ENCODE measurements around the gene KCNIP3.

KCNIP3 gene

DNA sequence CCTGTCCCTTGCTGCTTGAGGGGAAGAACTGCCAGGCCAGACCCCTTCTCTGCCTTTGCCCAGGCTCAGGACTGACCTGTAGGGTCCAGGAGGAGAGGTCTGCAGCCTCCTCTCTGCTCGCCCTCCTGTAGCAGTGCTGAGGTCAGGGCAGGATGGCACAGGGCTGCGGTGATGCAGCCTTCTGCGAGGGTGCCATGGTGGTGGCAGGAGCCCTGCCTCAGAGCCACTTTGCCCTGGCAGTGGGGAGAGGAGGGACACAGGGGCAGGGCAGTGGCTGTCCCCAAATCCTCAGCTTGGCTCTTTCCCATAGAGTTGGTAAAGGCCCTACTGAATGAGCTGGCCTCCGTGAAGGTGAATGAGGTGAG lies 22.0 kb upstream of the KCNIP3 start:
- DNase-seq, result no peak

DNA sequence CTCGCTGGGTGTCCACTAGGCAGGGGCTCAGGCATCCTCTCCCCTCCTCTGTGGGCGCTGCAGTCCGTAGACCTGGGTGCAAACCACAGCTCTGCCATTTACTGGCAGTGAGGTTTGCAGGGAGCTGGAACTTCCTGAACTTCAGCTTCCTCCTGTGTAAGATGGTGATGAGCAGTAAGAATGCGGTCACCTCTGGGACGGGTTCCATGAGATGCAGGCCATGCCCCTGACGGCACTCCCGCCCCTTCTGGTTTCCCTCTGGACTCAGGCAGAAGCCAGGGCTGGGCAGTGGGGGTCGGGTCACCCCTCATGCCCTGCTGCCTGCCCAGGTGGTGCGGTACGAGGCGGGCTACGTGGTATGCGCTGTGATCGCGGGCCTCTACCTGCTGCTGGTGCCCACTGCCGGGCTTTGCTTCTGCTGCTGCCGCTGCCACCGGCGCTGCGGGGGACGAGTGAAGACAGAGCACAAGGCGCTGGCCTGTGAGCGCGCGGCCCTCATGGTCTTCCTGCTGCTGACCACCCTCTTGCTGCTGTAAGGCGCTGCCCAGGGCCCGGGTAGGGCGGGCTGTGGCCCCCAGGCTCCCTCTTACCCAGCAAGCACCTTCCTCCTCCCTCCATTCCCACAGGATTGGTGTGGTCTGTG lies 21.4 kb upstream of the KCNIP3 start:
- DNase-seq, result no peak

DNA sequence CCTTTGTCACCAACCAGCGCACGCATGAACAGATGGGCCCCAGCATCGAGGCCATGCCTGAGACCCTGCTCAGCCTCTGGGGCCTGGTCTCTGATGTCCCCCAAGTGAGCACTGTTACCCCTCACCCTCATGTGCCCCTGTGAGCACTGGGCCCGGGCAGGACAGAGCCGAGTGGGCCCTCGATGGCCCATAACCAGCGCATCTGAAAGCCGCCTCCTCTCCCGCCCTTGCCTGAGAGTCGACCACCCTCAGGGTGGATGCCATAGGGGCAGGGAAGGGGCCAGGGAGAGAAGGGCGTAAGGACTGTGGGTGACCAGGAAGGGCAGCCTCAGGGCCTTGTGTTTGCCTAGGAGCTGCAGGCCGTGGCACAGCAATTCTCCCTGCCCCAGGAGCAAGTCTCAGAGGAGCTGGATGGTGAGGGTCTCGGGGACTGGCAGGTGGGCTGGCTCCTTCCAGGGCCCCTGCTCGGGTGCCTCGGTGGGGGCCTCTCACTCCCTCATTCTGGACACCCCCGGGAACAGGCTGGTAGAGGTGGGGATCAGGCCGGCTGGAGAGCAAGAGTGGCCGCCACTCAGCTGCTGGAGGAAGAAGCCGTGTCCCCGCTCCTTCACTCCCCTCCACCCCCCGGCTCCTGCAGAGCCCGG lies 20.8 kb upstream of the KCNIP3 start:
- DNase-seq, result no peak

DNA sequence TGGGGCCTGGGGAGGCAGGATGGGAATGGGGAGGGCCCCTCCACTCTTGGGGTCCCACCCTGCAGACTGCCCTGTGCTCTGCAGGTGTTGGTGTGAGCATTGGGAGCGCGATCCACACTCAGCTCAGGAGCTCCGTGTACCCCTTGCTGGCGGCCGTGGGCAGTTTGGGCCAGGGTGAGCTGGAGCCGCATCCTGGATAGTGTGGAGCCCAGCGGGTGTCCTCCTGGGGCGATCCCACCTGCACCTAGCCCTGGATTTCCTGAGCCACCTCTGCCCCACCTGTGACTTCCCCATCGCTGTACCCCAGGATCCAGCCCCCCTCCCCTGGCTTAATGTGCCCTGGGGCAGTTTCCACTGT lies 20.3 kb upstream of the KCNIP3 start:
- no peak for DNase-seq

DNA sequence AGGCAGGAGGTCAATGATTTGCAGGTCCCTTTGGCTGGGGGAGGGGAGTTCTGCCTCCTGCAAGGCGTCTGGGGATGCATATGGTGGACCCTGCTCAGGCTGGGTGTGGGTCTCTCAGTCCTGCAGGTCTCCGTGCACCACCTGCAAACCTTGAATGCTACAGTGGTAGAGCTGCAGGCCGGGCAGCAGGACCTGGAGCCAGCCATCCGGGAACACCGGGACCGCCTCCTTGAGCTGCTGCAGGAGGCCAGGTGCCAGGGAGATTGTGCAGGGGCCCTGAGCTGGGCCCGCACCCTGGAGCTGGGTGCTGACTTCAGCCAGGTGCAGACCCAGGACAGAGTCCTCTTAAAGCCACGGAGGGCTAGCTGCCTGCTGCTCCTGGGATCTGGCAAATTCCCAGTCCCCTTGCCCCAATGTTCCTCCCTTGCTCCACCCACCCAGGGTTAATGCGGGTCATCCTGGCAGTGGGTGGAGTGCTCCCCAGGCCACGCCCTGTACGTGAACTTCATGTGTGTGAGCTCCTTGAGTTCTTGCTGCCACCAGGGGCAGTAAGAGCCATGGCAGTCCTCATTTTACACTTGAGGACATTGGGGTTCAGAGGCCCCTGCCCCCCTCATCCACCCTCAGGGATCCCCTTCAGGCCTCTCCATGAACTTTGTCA lies 19.8 kb upstream of the KCNIP3 start:
- DNase-seq, result no peak

DNA sequence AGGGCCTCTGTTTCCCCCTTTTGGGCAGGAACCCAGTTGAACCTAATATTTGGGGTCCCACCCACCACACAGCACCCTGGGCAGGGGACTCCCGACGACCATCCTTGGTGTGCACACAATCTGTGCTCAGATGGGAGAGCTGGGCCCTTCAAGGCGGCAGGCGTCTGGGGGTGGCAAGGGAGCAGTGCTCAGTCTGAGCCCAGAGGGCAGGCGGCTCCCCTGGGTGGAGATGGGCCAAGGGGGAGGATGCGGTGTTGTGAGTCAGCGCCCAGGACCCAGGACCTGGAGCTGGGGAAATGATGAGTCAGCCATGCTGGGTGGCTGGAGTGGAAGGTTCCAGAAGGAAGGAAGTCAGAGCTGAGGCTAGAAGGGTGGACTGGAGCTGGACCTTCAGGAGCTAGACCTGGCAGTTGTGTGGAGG lies 19.1 kb upstream of the KCNIP3 start:
- DNase-seq, result no peak

DNA sequence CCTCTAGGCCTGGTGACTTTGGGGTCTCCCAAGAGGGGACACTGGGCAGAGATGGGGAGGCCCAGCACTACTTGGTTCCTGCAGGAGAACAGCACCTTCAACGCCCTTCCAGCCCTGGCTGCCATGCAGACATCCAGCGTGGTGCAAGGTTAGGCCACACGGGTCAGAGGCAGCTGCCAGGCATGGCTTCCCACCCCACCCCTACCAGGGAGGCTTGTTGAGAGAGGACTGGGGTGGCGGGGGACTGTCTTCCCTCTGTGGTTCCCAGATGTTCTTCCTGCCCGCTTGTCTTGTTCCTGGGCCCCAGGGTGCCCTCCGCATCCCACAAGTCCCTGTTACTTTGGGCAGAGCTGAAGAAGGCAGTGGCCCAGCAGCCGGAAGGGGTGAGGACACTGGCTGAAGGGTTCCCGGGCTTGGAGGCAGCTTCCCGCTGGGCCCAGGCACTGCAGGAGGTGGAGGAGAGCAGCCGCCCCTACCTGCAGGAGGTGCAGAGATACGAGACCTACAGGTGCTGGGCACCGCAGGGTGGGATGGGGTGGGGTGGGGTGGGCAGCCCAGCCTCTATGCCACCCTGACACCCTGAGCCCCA lies 18.4 kb upstream of the KCNIP3 start:
- no peak for DNase-seq

DNA sequence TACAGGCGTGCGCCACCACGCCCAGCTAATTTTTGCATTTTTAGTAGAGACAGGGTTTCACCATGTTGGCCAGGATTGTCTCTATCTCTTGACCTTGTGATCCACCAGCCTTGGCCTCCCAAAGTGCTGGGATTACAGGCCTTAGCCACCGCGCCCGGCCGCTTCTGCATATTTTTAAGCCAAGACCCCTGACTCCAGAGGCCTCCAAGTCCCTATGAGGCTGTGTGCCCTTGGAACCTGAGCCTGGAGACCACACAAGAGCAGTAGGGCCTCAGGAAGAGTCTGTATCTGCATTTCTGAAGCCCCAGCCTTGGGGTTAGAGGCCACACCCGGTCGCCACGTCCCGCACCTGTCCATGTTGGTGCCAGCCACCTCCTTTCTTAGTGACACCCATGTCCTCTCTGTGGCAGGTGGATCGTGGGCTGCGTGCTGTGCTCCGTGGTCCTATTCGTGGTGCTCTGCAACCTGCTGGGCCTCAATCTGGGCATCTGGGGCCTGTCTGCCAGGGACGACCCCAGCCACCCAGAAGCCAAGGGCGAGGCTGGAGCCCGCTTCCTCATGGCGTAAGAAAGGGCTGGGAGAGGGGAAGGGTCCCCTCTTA lies 17.6 kb upstream of the KCNIP3 start:
- DNase-seq, result no peak

DNA sequence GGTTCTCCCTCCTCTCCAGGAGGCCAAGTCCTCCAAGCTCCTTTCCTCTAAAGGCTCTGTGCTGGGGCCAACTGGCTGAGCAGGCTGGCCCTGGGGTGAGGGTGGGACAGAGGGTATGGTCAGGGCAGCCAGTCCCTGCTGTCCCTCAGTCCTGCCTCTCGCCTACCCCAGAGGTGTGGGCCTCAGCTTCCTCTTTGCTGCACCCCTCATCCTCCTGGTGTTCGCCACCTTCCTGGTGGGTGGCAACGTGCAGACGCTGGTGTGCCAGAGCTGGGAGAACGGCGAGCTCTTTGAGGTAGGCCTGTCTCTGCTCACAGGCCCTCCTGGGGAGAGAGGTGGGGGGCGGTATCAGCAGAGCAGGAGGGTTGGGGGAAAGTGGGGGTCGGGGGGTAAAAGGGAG lies 16.1 kb upstream of the KCNIP3 start:
- no peak for DNase-seq

DNA sequence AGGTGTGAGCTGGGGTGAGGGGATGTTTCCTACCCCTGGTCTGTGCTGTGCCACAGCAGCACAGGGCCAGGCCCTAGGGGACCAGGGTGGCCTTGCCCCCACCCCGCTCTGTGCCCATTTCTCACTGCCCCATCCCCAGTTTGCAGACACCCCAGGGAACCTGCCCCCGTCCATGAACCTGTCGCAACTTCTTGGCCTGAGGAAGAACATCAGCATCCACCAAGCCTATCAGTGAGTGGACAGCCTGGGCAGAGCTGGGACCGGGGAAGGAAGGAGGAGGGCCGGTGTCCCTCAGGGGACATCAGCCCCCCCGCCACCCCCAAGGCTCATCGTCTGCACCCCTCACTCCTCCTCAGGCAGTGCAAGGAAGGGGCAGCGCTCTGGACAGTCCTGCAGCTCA lies 15.4 kb upstream of the KCNIP3 start:
- DNase-seq, result no peak

DNA sequence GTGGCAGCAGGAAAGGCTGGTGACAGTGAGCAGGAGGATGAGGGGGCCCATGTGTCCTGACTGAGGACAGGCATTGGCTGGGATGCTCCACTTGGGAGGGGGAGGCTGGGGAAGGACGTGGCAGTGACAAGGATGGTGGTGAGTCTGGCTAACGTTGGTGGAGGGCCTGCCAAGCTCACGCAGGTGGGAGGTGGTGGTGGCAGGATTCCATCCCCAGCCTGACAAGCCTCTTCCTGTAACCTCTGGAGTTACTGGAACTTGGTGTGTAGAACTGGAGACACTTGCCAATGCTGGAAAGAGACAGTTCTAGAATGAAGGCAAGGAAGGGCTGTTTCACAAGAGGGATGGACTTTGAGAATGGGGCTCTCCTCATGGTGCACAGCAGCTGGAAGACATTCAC lies 14.7 kb upstream of the KCNIP3 start:
- no peak for DNase-seq

DNA sequence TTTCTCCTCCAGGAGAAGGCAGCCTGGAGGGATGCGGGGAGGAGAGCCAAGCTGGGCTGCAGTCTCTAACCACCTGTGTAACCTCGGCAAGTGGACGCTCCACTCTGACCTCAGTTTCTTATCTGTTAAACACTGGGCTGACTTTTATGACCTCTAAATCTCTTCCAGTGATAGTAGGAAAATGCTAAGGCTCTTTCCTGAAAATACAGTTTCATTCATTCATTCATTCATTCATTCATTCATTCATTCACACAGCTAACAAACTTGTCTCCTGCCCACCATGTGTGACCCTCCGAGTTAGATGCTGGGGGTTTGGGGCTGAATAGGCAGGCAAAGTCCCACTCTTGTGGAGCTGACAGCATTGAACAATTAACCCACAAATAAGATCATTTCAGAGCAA lies 13.6 kb upstream of the KCNIP3 start:
- no peak for DNase-seq

DNA sequence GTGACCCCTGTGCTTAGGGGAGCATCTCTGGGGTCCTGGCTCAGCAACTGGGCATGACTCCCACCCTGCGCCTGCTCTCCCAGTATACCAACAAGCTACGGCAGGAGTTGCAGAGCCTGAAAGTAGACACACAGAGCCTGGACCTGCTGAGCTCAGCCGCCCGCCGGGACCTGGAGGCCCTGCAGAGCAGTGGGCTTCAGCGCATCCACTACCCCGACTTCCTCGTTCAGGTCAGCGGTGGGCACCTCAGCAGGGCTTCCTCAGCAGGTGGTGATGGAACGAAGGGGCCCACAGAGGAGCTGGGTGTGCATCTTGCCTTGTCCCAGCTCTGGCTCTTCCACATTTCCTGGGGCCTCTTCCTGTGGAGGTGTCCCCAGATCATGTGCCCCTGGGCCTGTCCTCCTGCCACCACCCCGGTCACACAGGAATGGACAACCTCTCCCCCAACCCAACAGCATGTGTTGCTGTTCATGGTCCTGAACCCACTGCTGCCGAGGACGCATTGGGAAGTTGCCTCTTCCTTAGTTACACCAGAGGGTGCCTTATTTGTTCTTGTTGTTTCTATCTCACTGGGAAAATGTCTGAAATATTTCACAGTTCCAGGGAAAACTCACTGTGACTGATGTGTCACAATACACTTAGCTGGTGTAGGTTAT lies 12.1 kb upstream of the KCNIP3 start:
- no peak for DNase-seq

DNA sequence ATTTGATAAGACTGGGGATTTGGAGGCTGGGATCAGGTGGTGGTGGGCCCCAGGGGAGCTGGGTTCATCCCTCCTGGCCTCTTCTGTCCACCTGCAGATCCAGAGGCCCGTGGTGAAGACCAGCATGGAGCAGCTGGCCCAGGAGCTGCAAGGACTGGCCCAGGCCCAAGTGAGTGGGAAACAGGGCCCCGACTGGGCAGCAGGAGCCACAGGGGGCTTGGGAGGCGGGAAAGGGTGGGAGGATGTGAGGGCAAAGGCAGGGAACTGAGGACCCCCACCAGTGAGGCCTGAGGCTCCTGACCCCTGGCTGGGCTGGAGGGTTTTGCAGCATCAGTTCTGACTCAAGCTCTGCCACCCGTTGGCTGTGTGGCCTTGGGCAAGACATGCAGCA lies 11.6 kb upstream of the KCNIP3 start:
- no peak for DNase-seq

DNA sequence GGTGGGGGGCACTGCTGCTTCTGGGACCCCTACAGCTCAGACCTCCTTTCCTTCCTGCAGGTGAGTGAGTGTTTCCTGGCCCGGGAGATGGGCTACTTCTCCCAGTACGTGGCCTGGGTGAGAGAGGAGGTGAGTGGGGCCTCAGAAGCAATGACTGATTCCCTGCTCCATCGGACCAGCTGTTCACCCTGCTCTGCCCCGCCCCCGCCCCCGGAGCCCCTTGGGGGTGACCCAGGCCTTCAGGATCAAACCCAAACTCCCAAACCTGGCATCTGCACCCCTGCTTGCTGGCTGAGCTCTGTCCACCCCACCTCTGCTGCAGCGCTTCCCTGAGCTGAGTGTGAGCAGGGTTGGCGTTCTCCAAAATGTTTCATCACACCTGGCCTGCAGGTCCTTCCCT lies 9.8 kb upstream of the KCNIP3 start:
- no peak for DNase-seq

DNA sequence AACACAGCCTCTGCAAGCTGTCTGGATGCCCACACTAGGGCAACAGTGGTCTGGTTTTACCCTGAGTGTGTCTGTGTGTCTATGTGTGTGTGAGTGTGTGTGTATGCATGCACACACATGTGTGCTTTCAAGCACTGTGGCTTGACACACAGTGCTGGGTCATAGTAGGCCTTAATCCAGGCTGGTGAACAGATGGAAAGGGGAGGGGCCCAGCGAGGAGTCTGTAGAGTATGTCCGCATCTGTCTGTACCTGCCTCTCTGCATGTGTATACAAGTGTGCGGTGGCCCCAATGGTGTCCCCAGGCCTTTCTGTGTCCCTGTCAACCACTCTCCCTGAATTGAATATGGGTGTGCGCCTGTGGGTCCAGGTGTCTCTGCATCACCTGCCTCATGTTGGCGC lies 9.3 kb upstream of the KCNIP3 start:
- no peak for DNase-seq

DNA sequence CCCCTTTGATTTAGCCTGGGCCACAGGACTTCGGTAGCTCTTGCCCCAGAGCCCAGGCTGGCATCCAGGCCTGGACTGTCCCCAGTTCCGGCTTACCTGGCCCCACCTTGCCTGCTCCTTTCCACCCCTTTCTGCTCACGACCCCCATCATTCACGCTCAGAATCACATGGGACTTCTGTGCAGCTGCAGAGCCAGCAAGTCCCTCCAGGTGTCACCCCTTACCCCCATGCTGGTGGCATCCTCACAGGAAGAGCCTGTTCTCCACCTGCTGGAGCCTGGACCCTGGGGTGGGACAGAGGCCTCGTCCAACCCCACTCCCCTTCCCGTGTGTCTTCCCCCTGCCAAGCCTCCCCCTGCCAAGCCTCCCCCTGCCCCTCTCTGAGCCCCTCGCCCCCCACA lies 7.9 kb upstream of the KCNIP3 start:
- DNase-seq, result no peak

DNA sequence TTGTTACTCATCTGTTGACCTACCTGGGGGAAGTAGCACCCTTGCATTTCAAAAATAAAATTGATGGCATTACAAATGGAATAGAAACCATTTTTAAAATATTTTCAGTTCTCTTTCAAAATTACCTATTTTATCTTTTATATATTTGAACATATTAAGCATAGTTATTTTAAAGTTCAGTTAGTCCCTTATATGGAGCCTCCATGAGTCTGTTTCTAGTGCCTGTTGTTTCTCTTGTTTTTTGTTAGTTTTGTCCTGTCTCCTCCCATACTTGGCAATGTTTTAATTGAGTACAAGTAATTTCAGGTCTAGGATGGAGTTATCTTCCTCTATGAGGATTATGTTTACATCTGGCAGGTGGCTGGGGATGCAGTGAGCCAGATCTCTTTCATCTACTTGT lies 5.9 kb upstream of the KCNIP3 start:
- DNase-seq, result no peak

DNA sequence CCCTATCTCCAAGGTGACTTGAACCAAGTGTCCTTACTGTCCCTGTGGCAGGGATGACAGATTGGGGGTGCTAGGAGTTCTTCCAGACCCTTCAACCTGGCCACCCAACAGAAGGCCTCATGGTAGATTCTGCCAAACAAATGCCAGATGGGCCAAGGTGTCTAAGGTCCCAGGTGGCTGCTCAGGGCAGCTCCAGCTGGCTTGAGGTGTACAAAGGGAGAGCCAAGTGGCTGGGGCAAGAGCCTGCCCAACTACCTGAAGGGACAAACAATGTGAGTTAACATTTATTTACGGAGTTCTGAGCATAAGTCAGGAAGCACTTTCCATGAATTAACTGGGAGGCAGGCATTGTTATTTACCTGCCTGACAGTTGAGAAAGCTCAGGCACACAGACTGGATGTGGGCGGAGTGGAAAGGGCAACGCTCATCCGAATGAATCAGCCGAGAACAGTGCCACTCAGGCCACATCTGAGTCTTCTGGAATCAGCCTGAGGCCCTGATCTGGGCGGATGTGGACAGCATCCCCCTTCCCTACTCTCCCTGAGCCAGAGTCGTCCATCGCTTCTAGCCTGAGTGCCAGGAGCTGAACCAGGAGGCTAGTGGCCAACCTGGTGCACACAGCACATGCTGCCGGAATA lies 4.4 kb upstream of the KCNIP3 start:
- no peak for DNase-seq

DNA sequence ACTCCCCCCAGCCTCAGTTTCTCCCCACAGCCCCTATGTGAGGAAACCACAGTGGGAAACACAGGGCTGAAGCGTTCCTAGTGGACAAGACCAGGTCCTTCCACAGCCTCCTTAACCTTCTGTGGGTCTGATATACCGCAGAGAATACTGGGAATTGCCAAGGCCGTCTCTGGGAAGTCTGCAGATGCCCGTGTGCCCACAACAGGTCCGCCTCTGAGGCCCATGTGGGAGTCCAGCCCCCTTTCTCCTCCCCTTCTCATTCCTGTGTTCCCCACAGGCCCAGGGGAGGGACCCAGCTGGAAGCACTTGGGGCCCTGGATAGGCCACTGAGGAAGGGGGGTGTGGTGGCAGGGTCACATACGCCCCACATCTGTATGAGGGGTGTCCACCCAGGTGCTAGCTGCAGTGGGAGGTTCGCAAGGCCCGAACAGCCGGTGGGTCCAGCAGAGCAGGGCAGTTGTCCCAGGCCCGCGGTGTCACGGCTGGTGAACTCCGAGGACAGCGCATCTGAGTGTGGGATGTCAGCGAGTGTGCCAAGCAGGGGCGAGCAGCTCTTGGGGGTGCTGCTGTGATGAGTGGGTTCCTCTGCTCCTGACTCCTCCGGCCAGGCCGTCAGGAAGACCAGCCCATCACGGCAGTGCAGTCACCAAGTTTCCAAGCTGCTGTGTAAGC lies 2.4 kb upstream of the KCNIP3 start:
- no peak for DNase-seq

DNA sequence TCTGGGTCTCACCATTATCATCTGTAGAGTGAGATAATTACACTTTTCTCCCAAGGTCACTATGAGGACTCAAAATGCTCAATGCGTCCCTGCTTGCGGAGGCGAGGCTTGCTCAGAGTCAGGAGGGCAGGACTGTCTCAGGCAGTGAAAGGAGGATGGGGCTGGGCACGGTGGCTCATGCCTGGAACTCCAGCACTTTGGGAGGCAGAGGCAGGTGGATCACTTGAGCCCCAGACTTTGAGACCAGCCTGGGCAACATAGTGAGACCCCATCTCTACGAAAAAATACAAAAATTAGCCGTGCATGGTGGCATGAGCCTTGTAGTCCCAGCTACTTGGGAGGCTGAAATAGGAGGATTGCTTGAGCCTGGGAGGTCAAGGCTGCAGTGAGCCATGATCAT lies 1.8 kb upstream of the KCNIP3 start:
- no peak for DNase-seq

DNA sequence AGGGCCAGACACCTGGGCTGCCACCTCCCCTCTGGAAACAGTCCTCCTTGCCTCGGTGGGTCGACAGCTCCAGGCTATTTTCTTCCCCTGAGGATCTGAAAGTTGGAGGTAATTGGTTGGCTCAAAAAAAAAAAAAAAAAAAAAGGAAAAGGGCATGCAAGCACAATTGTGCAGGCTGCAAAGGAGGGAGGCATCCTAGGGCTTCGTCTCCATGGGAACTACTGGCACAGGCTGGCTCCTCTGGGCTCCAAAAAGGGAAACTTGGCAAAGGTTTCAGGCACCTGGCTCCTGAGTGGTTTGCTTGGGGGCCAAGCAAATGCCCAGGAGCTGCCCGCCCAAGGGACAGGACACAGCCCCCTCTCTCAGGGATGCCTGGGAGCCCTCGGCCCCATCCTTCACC lies 1.1 kb upstream of the KCNIP3 start:
- no peak for DNase-seq

Data from kidney glomerular epithelial cell (primary cell).